ENCODE data around the gene PRORP. TPM values are rescaled to one million over a fixed set of nuclear protein-coding genes. Genes with fewer than 3 reads are reported as not detected.

The PRORP gene
- total RNA-seq = 13.3 and 30.9 TPM in 2 replicates

DNA sequence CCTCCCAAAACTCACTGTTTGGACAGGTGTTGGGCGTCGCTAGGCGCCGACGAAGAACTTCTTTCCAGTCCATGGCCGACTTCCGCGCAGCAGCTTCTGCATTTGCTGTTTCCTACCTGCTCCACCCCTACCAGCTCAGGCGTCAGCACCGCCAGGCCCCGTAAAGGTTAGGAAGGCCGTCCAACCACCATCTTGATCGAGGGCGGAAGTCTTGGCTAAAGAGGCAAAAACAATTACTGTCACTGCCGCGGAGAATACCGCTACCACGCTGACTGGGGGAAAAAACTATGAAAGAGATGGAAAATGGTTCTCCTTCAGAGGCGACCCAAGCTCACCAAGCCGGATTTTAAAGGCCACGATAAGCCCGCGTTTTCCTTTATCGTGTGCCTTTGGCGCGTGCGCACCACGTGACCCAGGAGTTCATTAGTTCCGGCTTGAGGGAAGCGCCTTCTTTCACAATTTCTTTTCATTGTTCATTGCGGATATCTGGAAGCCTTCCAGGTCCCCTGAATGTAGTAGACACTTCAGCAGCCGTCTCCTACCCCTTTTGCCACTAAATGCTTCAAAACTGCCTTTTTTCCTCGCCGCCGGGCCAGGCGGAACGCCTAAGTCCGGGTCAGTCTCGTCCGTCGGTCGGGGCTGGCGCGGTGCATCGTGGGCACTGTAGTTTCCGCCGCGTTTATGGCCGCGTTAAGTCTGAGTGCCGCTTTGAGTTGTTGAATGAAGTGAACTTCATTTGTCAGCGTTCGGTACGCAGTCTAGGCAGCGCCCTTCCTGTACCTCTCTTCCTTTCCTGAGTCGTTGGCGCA, at the start of gene PRORP, which contains the start of gene PPP2R3C:
Gene PRORP, plus strand, starts transcription at position 666 of the 809 bp plus-strand sequence. CDS start 694 bp downstream, outside the sequence.
Gene PPP2R3C, minus strand, starts transcription at position 104 of the 809 bp plus-strand sequence. Its CDS starts 31 bp downstream, at position 73.

Other genes starting within 250 kb of the PRORP start
- gene BAZ1A, start 247.2 kb upstream of the PRORP start, total RNA-seq = 26.9 and 32.3 TPM in 2 replicates
- 48.8 and 68.9 TPM in 2 replicates for gene SRP54, start 139.6 kb upstream of the PRORP start, total RNA-seq
- 11.4 and 37.8 TPM in 2 replicates for gene FAM177A1, start 76.3 kb upstream of the PRORP start, total RNA-seq
- 22.1 and 28.1 TPM in 2 replicates for gene PPP2R3C, start 562 bp upstream of the PRORP start, total RNA-seq
- gene PSMA6, start 169.8 kb downstream of the PRORP start, total RNA-seq = 230 and 243 TPM in 2 replicates

Data from epithelial cell of alveolus of lung (primary cell).